ENCODE measurements around the gene PIGU. TPM values are rescaled to one million over a fixed set of nuclear protein-coding genes. Genes with fewer than 3 reads are reported as not detected.

The PIGU gene
- total RNA-seq, 4 donors from 2014 or later: 9.5 to 17.5 (median 12.5) TPM

GRCh38 chr20:34706302-34706875, 29.5 kb upstream of the PIGU start:
- TF ChIP-seq POLR2A (IDR thresholded peaks at IDR 0.05): no peak
- TF ChIP-seq, protein P1, sequence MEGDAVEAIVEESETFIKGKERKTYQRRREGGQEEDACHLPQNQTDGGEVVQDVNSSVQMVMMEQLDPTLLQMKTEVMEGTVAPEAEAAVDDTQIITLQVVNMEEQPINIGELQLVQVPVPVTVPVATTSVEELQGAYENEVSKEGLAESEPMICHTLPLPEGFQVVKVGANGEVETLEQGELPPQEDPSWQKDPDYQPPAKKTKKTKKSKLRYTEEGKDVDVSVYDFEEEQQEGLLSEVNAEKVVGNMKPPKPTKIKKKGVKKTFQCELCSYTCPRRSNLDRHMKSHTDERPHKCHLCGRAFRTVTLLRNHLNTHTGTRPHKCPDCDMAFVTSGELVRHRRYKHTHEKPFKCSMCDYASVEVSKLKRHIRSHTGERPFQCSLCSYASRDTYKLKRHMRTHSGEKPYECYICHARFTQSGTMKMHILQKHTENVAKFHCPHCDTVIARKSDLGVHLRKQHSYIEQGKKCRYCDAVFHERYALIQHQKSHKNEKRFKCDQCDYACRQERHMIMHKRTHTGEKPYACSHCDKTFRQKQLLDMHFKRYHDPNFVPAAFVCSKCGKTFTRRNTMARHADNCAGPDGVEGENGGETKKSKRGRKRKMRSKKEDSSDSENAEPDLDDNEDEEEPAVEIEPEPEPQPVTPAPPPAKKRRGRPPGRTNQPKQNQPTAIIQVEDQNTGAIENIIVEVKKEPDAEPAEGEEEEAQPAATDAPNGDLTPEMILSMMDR (IDR thresholded peaks at IDR 0.05): no peak

DNA sequence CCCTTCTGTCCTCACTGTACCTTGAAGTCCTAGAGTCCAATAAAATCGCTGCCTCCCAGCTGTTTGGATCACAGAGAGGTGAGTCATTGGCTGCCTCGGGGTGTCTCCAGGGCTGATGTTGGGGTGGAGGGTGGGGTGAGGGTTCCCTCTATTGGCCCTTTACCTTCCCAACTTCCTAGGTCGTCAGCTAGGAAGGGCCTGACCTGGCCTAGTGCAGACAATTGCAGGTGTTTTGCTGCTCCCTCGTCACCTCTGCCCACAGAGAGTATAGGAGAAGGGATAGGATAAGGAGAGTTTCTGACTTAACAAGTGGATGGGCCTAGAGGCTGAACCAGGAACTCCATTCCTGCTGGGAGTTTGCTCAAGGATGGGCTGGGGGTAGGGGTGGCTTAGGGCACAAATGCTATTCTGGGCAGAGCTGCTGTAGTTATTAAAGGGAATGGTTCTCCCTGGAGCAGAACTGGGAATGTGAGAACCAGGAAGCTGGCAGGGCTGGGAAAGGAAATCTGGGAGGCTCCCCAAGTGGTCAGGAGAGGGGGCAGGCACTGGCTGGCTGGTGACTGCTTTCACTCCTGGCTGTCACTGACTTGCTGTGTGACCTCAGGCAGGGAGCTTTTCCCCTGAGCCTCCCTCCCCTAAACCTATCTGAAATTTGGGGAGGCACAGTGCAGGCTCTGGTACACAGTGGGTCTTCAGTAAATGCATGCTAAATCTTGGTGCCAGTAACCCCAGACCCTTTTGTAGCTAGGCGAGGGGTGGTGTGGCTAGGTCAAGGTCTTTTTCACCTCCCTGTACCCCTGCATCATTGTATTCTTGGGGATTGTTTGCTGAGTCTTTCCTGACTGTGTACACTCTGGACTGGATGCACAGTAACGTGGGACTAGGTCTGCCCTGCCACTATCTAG, 28.8 kb upstream of the PIGU start:
- intact Hi-C loops (cut with DNase I; ENCODE audit: low total_unique reads): no loop called here
- no peak for DNase-seq
- Histone ChIP-seq H3K27ac (peak overlapping the region; percentile 98), H3K36me3 (no peaks in the 10 kb centered on the region), H3K9me3 (no peaks in the 10 kb centered on the region), H3K4me3 (no peak overlapping the region), H3K4me1 (no peaks in the 10 kb centered on the region), H3K27me3 (no peaks in the 10 kb centered on the region)
- TF ChIP-seq POLR2A (IDR thresholded peaks at IDR 0.05): no peak
- TF ChIP-seq, protein P1 (IDR thresholded peaks at IDR 0.05): no peak

More at GRCh38 chr20:34706302-34706875, 29.5 kb upstream of the PIGU start:
- Histone ChIP-seq H3K27ac (peak overlapping the region in 1 of 2 donors; percentile 4), H3K9me3 (no peaks in the 10 kb centered on the region), H3K36me3 (no peaks in the 10 kb centered on the region), H3K27me3 (no peaks in the 10 kb centered on the region), H3K4me1 (no peaks in the 10 kb centered on the region), H3K4me3 (no peak overlapping the region)
- no peak for DNase-seq
- intact Hi-C loops (cut with DNase I; ENCODE audit: low total_unique reads): no loop called here

DNA sequence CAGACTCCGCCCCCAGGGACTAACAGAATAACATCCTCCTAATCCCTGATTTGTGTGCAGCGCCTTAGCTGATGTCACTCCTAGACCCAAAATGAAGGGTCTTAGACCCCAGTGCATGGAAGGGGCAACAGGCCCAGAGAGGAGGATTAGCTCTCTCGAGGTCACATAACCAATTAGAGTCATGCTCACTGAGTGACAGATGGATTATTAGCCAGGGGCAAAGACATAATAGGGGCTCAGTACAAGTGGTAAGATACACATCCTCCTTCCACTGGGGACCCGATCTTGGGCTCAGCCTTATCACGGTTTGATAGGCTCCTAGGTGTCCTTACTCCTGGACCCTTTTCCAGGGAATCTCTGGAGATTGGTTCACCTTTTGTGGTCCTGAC, 28.1 kb upstream of the PIGU start:
- no peaks in the 10 kb centered on the region for H3K27me3 ChIP-seq
- TF ChIP-seq, protein P1 (IDR thresholded peaks at IDR 0.05): no peak
- no peak for TF ChIP-seq POLR2A (IDR thresholded peaks at IDR 0.05)
- no peaks in the 10 kb centered on the region for H3K4me1 ChIP-seq
- peak overlapping the region; percentile 98 for H3K27ac ChIP-seq
- peak overlapping the region; percentile 84 to 92 for H3K4me3 ChIP-seq
- no peak for DNase-seq
- intact Hi-C loops (cut with DNase I; ENCODE audit: low total_unique reads): no loop called here
- H3K36me3 ChIP-seq: no peaks in the 10 kb centered on the region
- no peaks in the 10 kb centered on the region for H3K9me3 ChIP-seq

GRCh38 chr20:34704177-34705007, 27.5 kb upstream of the PIGU start, which contains the start of gene TP53INP2:
TSS of gene TP53INP2 (plus strand) at chr20:34704344. CDS start at chr20:34708740, 4,396 bp downstream.
- H3K36me3 ChIP-seq: no peaks in the 10 kb centered on the region
- H3K9me3 ChIP-seq: no peaks in the 10 kb centered on the region
- H3K4me1 ChIP-seq: no peaks in the 10 kb centered on the region
- peak within 1 kb of the TSS; percentile 98 for H3K27ac ChIP-seq
- DNase-seq: peak; percentile 90 to 91
- H3K4me3 ChIP-seq: peak within 1 kb of the TSS; percentile 84 to 92
- H3K27me3 ChIP-seq: no peaks in the 10 kb centered on the region
- intact Hi-C loops (cut with DNase I; ENCODE audit: low total_unique reads): no loop called here
- TF ChIP-seq POLR2A (IDR thresholded peaks at IDR 0.05): peak; percentile 67 to 90
- TF ChIP-seq, protein P1 (IDR thresholded peaks at IDR 0.05): no peak
